C4-2B (cell line): ENCODE data around the gene ACP7.

ENCODE experiments used
- ZFX ChIP-seq: fragments of 450-650 bp; IDR thresholded peaks from 2 replicates; pipeline ENCODE4 v1.6.1; 2017
- TF ChIP-seq, protein P1 (sequence below): fragments of 450-650 bp; conservative IDR thresholded peaks from 2 replicates; pipeline ENCODE4 v1.5.1; 2017; ENCODE audit warnings: mild to moderate bottlenecking

DNA sequence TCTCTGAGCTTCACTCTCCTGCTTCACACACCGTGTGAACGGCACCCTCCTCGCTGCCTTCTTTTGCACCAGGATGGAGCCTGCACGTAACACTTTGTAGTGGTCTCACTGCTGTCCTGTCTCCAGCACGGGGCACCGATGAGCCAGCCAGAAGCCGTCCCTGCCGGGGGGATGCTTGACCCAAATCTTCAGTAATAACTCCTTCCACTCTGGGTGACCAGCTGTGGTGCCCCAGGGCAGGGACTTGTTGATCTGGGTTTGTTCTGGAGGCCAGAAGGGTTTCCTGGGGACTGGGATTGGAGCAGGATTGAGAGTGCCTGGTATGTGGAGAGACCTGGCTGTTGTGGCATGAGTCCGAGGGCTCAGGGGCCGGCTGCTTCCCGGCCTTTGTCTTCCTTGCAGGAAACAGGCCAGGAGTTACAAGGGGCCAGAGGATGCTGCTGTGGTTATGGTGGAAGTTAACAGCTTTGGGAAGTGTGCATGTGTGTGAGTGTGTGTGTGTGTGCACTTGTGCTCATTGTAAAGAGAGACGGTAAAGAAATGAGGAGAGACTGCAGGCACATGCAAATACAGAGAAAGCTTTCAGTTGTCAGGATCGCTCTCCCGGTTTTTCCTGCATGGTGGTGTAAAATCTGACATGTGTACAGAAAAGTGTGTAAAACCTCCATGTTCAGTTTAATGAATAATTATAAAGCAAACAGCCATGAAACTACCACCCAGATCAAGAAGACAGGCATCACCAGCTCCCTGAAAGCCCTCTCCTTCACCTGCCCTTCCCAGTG is 60.3 kb downstream of the ACP7 start:
- TF ChIP-seq, protein P1, sequence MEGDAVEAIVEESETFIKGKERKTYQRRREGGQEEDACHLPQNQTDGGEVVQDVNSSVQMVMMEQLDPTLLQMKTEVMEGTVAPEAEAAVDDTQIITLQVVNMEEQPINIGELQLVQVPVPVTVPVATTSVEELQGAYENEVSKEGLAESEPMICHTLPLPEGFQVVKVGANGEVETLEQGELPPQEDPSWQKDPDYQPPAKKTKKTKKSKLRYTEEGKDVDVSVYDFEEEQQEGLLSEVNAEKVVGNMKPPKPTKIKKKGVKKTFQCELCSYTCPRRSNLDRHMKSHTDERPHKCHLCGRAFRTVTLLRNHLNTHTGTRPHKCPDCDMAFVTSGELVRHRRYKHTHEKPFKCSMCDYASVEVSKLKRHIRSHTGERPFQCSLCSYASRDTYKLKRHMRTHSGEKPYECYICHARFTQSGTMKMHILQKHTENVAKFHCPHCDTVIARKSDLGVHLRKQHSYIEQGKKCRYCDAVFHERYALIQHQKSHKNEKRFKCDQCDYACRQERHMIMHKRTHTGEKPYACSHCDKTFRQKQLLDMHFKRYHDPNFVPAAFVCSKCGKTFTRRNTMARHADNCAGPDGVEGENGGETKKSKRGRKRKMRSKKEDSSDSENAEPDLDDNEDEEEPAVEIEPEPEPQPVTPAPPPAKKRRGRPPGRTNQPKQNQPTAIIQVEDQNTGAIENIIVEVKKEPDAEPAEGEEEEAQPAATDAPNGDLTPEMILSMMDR: no peak
- TF ChIP-seq ZFX: no peak
